Measurements from ENCODE around the gene EML3.
A peak's percentile ranks its signal among the peaks of the same experiment; 100 is the strongest.

The EML3 gene

DNA sequence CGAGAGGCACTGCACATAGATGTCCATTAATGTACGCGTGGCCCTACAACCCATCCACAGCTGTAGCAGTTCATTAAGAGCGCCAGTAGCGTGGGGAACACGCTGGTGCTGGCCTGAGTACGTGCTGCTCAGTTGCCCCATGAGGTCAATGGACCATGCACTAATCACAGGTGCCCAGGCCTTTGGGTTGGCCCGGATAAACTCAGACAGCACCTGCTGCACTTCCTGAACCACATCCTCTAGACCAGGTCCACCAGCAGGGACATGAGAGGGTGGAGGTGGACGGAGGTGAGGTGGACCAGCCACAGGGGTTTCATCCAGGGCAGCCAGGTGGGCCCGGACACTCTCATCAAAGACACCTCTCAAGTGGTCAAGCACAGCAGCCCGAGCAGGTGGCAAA is 36.9 kb upstream of the EML3 start:
- Histone ChIP-seq H3K27ac (ENCODE audit: low read depth, low read length, poor library complexity, severe bottlenecking) (no peak overlapping the region), H3K9me3 (ENCODE audit: low read length) (no peaks in the 10 kb centered on the region), H3K4me2 (ENCODE audit: low read length) (no peak overlapping the region), H3K4me1 (ENCODE audit: insufficient read depth, low read length, severe bottlenecking) (peaks cover 42% of the 10 kb centered on the region), H4K20me1 (ENCODE audit: insufficient read depth, low read length) (no peaks in the 10 kb centered on the region), H3K27me3 (ENCODE audit: insufficient read depth, low read length) (no peaks in the 10 kb centered on the region), H3K36me3 (ENCODE audit: insufficient read depth, low read length) (peaks cover 38% of the 10 kb centered on the region), H3K9me2 (ENCODE audit: low read depth, low read length) (no peaks in the 10 kb centered on the region), H2AFZ (ENCODE audit: low read length) (no peak overlapping the region), H3K79me2 (ENCODE audit: insufficient read depth, low read length) (peaks cover 32% of the 10 kb centered on the region), H3F3A (ENCODE audit: insufficient read depth, low read length) (no peaks in the 10 kb centered on the region), H3K4me3 (ENCODE audit: low read depth, low read length, poor library complexity, severe bottlenecking) (no peak overlapping the region), H3K9ac (ENCODE audit: low read length) (no peak overlapping the region)
- TF ChIP-seq, protein P1, sequence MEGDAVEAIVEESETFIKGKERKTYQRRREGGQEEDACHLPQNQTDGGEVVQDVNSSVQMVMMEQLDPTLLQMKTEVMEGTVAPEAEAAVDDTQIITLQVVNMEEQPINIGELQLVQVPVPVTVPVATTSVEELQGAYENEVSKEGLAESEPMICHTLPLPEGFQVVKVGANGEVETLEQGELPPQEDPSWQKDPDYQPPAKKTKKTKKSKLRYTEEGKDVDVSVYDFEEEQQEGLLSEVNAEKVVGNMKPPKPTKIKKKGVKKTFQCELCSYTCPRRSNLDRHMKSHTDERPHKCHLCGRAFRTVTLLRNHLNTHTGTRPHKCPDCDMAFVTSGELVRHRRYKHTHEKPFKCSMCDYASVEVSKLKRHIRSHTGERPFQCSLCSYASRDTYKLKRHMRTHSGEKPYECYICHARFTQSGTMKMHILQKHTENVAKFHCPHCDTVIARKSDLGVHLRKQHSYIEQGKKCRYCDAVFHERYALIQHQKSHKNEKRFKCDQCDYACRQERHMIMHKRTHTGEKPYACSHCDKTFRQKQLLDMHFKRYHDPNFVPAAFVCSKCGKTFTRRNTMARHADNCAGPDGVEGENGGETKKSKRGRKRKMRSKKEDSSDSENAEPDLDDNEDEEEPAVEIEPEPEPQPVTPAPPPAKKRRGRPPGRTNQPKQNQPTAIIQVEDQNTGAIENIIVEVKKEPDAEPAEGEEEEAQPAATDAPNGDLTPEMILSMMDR (IDR thresholded peaks at IDR 0.05; ENCODE audit: low read length) = no peak

DNA sequence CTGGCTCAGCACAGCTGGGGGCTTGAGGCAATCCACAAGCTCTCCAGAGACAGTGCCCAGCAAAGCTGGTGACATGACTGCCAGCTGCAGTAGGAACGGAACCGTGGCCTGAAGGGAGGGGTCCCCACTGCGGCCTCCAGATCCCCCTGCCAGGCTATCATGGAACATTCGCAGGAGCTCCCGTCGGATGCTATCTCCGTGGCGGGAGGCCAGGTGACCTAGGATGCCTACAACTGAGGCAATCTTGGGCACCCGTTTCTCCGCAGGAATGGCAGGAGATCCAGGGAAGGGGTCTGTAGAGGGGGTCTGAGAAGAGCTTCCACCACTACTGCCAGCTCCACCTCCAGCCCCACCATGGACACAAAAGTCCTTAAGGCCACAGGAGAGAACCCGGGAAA is 36.4 kb upstream of the EML3 start:
- Histone ChIP-seq H3K27ac (ENCODE audit: low read depth, low read length, poor library complexity, severe bottlenecking) (no peak overlapping the region), H4K20me1 (ENCODE audit: insufficient read depth, low read length) (no peaks in the 10 kb centered on the region), H3K4me2 (ENCODE audit: low read length) (no peak overlapping the region), H3K4me1 (ENCODE audit: insufficient read depth, low read length, severe bottlenecking) (peaks cover 37% of the 10 kb centered on the region), H3K9ac (ENCODE audit: low read length) (no peak overlapping the region), H3K9me2 (ENCODE audit: low read depth, low read length) (no peaks in the 10 kb centered on the region), H2AFZ (ENCODE audit: low read length) (no peak overlapping the region), H3K27me3 (ENCODE audit: insufficient read depth, low read length) (no peaks in the 10 kb centered on the region), H3K79me2 (ENCODE audit: insufficient read depth, low read length) (peaks cover 36% of the 10 kb centered on the region), H3K9me3 (ENCODE audit: low read length) (no peaks in the 10 kb centered on the region), H3K4me3 (ENCODE audit: low read depth, low read length, poor library complexity, severe bottlenecking) (no peak overlapping the region), H3F3A (ENCODE audit: insufficient read depth, low read length) (no peaks in the 10 kb centered on the region), H3K36me3 (ENCODE audit: insufficient read depth, low read length) (peaks cover 43% of the 10 kb centered on the region)
- TF ChIP-seq, protein P1 (IDR thresholded peaks at IDR 0.05; ENCODE audit: low read length) = no peak
- TF ChIP-seq EZH2 (IDR thresholded peaks at IDR 0.05; ENCODE audit: borderline replicate concordance, low read length) = no peak

DNA sequence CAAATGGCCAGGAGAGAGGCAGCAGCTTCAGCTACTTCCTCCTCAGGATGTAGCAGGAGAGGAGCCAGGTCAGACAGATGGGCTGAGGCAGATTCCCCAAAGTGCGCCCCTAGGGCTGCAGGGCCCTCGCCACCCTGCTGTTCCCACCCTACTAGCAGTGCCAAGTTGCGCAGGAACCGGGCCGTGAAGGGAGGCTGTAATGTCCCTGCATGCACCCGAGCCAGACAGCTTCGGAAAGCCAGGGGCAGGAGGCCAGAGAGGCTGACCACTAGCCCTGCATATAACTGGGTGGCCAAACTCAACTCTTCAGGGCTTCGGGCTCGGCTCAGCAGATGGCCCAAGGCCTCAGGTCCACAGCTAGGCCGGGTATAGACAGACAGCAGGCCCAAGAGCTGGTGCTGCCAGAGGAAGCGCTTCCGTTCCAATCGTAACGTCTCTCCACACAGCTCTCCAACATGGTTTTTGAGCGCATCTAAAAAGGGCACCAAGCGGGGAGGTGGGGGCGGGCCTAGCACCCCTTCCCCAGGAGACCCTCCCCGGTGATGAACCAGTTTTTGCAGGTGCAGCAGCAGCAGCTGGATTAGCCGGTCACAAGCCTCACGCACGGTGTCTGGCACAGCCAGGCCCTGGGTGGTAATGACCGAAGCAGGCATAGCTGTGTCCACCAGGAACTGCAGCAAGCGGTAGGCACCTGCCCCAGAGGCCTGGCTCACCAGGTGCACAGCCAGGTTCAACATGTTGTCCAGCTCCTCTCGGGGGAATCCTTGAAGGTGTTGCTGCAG is 35.8 kb upstream of the EML3 start:
- peak overlapping the region; percentile 21 for H3K27ac ChIP-seq (ENCODE audit: low read depth, low read length, poor library complexity, severe bottlenecking)
- no peak overlapping the region for H3K9ac ChIP-seq (ENCODE audit: low read length)
- no peaks in the 10 kb centered on the region for H3K9me2 ChIP-seq (ENCODE audit: low read depth, low read length)
- peaks cover 40% of the 10 kb centered on the region for H3K79me2 ChIP-seq (ENCODE audit: insufficient read depth, low read length)
- peaks cover 48% of the 10 kb centered on the region for H3K36me3 ChIP-seq (ENCODE audit: insufficient read depth, low read length)
- no peaks in the 10 kb centered on the region for H3F3A ChIP-seq (ENCODE audit: insufficient read depth, low read length)
- TF ChIP-seq, protein P1 (IDR thresholded peaks at IDR 0.05; ENCODE audit: low read length) = no peak
- TF ChIP-seq EZH2 (IDR thresholded peaks at IDR 0.05; ENCODE audit: borderline replicate concordance, low read length) = no peak
- H3K27me3 ChIP-seq (ENCODE audit: insufficient read depth, low read length) = no peaks in the 10 kb centered on the region
- peaks cover 34% of the 10 kb centered on the region for H3K4me1 ChIP-seq (ENCODE audit: insufficient read depth, low read length, severe bottlenecking)
- H2AFZ ChIP-seq (ENCODE audit: low read length) = no peak overlapping the region
- H3K4me2 ChIP-seq (ENCODE audit: low read length) = no peak overlapping the region
- H4K20me1 ChIP-seq (ENCODE audit: insufficient read depth, low read length) = no peaks in the 10 kb centered on the region
- H3K4me3 ChIP-seq (ENCODE audit: low read depth, low read length, poor library complexity, severe bottlenecking) = no peak overlapping the region
- no peaks in the 10 kb centered on the region for H3K9me3 ChIP-seq (ENCODE audit: low read length)
